ENCODE data around the gene GSN. TPM values are rescaled to one million over a fixed set of nuclear protein-coding genes. Genes with fewer than 3 reads are reported as not detected.

Gene GSN
- total RNA-seq, 2 experiments from 2014 or later: 1.9 to 2.2 TPM

DNA sequence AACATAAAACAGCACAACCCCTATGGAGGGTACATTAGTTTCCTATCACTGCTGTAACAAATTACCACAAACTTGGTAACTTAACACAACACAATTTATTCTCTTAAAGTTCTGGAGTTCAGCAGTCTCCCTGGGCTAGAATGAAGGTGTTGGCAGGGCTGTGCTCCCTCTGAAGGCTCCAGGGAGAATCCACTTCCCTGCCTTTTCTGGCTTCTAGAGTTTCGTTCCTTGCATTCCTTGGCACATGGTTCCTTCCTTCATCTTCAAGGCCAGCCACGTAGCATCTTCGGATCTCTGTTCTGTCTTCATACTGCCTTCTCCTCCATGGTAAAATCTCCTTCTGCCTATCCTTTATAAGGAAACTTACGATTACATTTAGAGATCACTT, 25.0 kb upstream of the GSN start:
- Mint-ChIP-seq H3K4me1 (ENCODE audit: low read depth) (no peaks in the 10 kb centered on the region), H3K27me3 (no peaks in the 10 kb centered on the region), H3K4me3 (no peak overlapping the region), H3K9me3 (peaks cover 8% of the 10 kb centered on the region), H3K36me3 (ENCODE audit: low read depth) (peaks cover 1% of the 10 kb centered on the region), H3K27ac (no peak overlapping the region)
- ATAC-seq (no peak), DNase-seq (no peak)
- intact Hi-C loops (cut with micrococcal nuclease): no loop called here
- ChIA-PET POLR2A (no interaction called here), CTCF (no interaction called here)
- TF ChIP-seq, protein P1, sequence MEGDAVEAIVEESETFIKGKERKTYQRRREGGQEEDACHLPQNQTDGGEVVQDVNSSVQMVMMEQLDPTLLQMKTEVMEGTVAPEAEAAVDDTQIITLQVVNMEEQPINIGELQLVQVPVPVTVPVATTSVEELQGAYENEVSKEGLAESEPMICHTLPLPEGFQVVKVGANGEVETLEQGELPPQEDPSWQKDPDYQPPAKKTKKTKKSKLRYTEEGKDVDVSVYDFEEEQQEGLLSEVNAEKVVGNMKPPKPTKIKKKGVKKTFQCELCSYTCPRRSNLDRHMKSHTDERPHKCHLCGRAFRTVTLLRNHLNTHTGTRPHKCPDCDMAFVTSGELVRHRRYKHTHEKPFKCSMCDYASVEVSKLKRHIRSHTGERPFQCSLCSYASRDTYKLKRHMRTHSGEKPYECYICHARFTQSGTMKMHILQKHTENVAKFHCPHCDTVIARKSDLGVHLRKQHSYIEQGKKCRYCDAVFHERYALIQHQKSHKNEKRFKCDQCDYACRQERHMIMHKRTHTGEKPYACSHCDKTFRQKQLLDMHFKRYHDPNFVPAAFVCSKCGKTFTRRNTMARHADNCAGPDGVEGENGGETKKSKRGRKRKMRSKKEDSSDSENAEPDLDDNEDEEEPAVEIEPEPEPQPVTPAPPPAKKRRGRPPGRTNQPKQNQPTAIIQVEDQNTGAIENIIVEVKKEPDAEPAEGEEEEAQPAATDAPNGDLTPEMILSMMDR (IDR thresholded peaks at IDR 0.05): no peak

DNA sequence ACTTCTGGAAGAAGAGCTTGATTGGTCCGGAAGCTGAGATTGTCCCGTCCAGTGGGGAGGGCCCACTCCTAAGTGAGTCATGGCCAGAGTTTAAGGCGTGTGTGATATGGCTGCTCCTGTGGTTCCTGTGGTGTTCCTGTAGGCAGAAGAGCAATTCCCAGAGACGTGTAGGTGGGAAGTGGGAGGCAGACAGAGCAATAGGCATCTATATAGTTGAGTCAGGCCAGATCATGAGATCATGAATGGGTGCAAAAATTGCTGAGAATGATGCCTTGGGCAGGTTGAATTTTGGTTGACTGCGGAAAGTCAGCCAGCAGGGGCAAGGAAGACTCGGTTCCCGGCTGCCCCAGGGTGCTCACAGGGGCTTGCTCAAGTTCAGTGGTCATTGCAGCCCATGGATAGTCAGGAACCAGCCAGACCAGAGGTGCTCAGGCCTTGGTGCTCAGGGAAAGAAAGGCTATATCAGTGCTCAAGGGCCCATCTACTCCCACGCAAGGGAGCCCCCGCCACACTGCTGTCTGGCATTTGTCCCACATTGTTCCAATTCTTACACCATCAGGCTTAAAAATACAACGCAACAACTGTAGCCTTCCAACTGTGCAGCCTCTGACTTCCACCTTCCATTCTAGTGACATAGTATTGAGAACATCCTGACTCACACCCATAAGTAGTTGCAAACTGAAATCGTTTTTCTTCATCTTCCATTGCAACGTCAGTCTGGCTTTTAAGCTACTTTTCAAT, 21.0 kb upstream of the GSN start:
- Mint-ChIP-seq H3K9me3 (peaks cover 8% of the 10 kb centered on the region), H3K4me3 (no peak overlapping the region), H3K36me3 (ENCODE audit: low read depth) (no peaks in the 10 kb centered on the region), H3K27me3 (no peaks in the 10 kb centered on the region), H3K27ac (no peak overlapping the region), H3K4me1 (ENCODE audit: low read depth) (no peaks in the 10 kb centered on the region)
- ChIA-PET CTCF (interaction anchor here (1.3 to 4.0 kb wide), 2 partner anchors 34 to 73 kb away, joined by 6 to 21 read pairs; no protein-coding TSS in a partner anchor), POLR2A (no interaction called here)
- no peak for ATAC-seq
- intact Hi-C loops (cut with micrococcal nuclease): no loop called here
- TF ChIP-seq, protein P1 (IDR thresholded peaks at IDR 0.05): no peak
- DNase-seq: no peak

DNA sequence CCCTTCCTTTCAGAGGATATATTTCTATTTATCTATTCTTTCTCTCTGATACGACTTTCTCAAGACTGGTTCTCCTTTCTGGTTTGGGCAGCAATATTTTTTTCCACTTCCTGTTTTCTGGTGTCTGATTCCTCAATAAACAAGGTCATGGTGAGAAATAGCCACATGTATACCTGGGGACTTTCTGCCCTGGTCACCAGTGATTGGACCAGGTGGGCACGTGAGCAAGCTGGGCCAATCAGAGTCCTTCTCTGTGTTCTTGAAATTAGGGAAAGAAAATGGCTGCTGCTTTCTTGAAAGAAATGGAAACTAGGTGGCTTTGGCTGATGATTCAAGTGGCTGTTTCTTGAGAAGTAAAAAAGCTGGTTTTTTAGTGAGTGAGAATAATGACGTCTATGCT, 18.4 kb upstream of the GSN start:
- no peaks in the 10 kb centered on the region for H3K9me3 Mint-ChIP-seq

GRCh38 chr9:121252104-121252851, 15.7 kb upstream of the GSN start:
- DNase-seq (no peak), ATAC-seq (no peak)
- intact Hi-C loops (cut with micrococcal nuclease): no loop called here
- TF ChIP-seq, protein P1 (IDR thresholded peaks at IDR 0.05): no peak
- Mint-ChIP-seq H3K4me1 (ENCODE audit: low read depth) (no peaks in the 10 kb centered on the region), H3K27ac (no peak overlapping the region), H3K27me3 (no peaks in the 10 kb centered on the region), H3K9me3 (no peaks in the 10 kb centered on the region), H3K4me3 (no peak overlapping the region), H3K36me3 (ENCODE audit: low read depth) (no peaks in the 10 kb centered on the region)
- POLR2A ChIA-PET: no interaction called here
- CTCF ChIA-PET: interaction anchor here (0.7 to 2.0 kb wide), 7 partner anchors 17 to 148 kb away, joined by 3 to 14 read pairs (median 4); partner anchors contain the start of gene GSN

More for the DNA sequence above, 18.4 kb upstream of the GSN start:
- Mint-ChIP-seq H3K4me3 (no peak overlapping the region), H3K4me1 (ENCODE audit: low read depth) (no peaks in the 10 kb centered on the region), H3K36me3 (ENCODE audit: low read depth) (no peaks in the 10 kb centered on the region), H3K27me3 (no peaks in the 10 kb centered on the region), H3K27ac (no peak overlapping the region)
- ATAC-seq (no peak), DNase-seq (peak; percentile 6)
- CTCF ChIA-PET: interaction anchor here (1.4 kb wide), 1 partner anchor 27 kb away, joined by 3 read pairs; no protein-coding TSS in a partner anchor
- intact Hi-C loops (cut with micrococcal nuclease): no loop called here
- TF ChIP-seq, protein P1 (IDR thresholded peaks at IDR 0.05): no peak
- POLR2A ChIA-PET: interaction anchor here (0.9 kb wide), 1 partner anchor 230 kb away, joined by 3 read pairs; no protein-coding TSS in a partner anchor

GRCh38 chr9:121253162-121253561, 14.8 kb upstream of the GSN start:
- H3K27me3 Mint-ChIP-seq: no peaks in the 10 kb centered on the region
- H3K4me1 Mint-ChIP-seq (ENCODE audit: low read depth): no peaks in the 10 kb centered on the region
- CTCF ChIA-PET: interaction anchor here (0.9 to 2.0 kb wide), 4 partner anchors 16 to 67 kb away, joined by 4 to 14 read pairs (median 10); partner anchors contain the start of gene GSN
- H3K27ac Mint-ChIP-seq: no peak overlapping the region
- H3K9me3 Mint-ChIP-seq: no peaks in the 10 kb centered on the region
- TF ChIP-seq, protein P1 (IDR thresholded peaks at IDR 0.05): no peak
- DNase-seq (no peak), ATAC-seq (no peak)
- no peak overlapping the region for H3K4me3 Mint-ChIP-seq
- H3K36me3 Mint-ChIP-seq (ENCODE audit: low read depth): no peaks in the 10 kb centered on the region
- intact Hi-C loops (cut with micrococcal nuclease): no loop called here
- POLR2A ChIA-PET: interaction anchor here (1.3 kb wide), 1 partner anchor 44 kb away, joined by 3 read pairs; no protein-coding TSS in a partner anchor

All from activated CD8-positive, alpha-beta T cell treated with anti-CD3 and anti-CD28 coated beads for 36 hours (primary cell).